HG03039 (cell line): ENCODE data around the gene NAALADL1.
A peak's percentile ranks its signal among the peaks of the same experiment; 100 is the strongest.
"Not testable (repeated sequence)": the region's sequence is repeated elsewhere in the genome, so short reads cannot be mapped to it uniquely, and the experiment has no call there.

ENCODE experiments used
- ATAC-seq: cut with Tn5 transposase; IDR thresholded peaks from one replicate; pipeline ENCODE4 v1.9.1; 2021; ENCODE audit warnings: mild to moderate bottlenecking, moderate library complexity; ENCODE audit not compliant: unreplicated experiment

NAALADL1 gene

GRCh38 chr11:65017937-65018336, 40.4 kb downstream of the NAALADL1 start:
- no peak for ATAC-seq

- no peak for ATAC-seq
These were observed 41.6 kb downstream of the NAALADL1 start for GRCh38 chr11:65016705-65017104.

GRCh38 chr11:65014726-65015227, 43.6 kb downstream of the NAALADL1 start:
- no peak for ATAC-seq

- ATAC-seq, result peak; percentile 76
These were observed 44.2 kb downstream of the NAALADL1 start, which contains the start of gene ARL2 for GRCh38 chr11:65013888-65014725. TSS of gene ARL2 (plus strand) at chr11:65014160. CDS start at chr11:65014208, 48 bp downstream.

GRCh38 chr11:65013130-65013887, 45.0 kb downstream of the NAALADL1 start:
- ATAC-seq, result peak; percentile 52

GRCh38 chr11:65008873-65009272, 49.5 kb downstream of the NAALADL1 start:
- ATAC-seq, result no peak

- ATAC-seq, result no peak
These were observed 50.3 kb downstream of the NAALADL1 start for GRCh38 chr11:65008016-65008415.

GRCh38 chr11:65003968-65004367, 54.4 kb downstream of the NAALADL1 start:
- ATAC-seq, result not testable (repeated sequence)

GRCh38 chr11:65003282-65003681, 55.1 kb downstream of the NAALADL1 start:
- ATAC-seq, result no peak

GRCh38 chr11:65002706-65003105, 55.6 kb downstream of the NAALADL1 start:
- no peak for ATAC-seq

GRCh38 chr11:64999478-64999877, 58.9 kb downstream of the NAALADL1 start:
- ATAC-seq, result no peak

GRCh38 chr11:64998690-64999431, 59.5 kb downstream of the NAALADL1 start:
- no peak for ATAC-seq

GRCh38 chr11:64998141-64998540, 60.2 kb downstream of the NAALADL1 start:
- no peak for ATAC-seq

- ATAC-seq, result no peak
These were observed 61.5 kb downstream of the NAALADL1 start, which contains the start of gene BATF2 for GRCh38 chr11:64996710-64997380. TSS of gene BATF2 (minus strand) at chr11:64996971. CDS start at chr11:64996914, 57 bp downstream.

GRCh38 chr11:64996327-64996709, 62.0 kb downstream of the NAALADL1 start:
- ATAC-seq, result no peak
